ENCODE data around the gene EXOC3L4. TPM values are rescaled to one million over a fixed set of nuclear protein-coding genes. Genes with fewer than 3 reads are reported as not detected.

Gene EXOC3L4
- total and polyA plus RNA-seq, 2 of the 8 experiments (the other 6 are each of a cell fraction or from before 2014, with no cell fraction given): 0.45 to 0.57 TPM

- H3K36me3 ChIP-seq (ENCODE audit: control insufficient read depth in 2 of 4, insufficient read depth in 4 of 4, low read length in 3 of 4): no peaks in the 10 kb centered on the region
- peak overlapping the region; percentile 85 for H4K91ac ChIP-seq (replicated peaks; ENCODE audit: insufficient read length, low read length)
- peaks cover 0 to 12% (median 10%) of the 10 kb centered on the region in 4 experiments; a peak in 5 of 7 replicates for H3K27me3 ChIP-seq (replicated peaks in 1 of 4; ENCODE audit: control insufficient read depth in 3 of 4, extremely low read depth in 1 of 4, insufficient read depth in 3 of 4, low read length in 3 of 4)
- H4K8ac ChIP-seq (ENCODE audit: extremely low read depth, insufficient read depth, low read length): no peak overlapping the region
- no peak overlapping the region for H3K56ac ChIP-seq (replicated peaks; ENCODE audit: insufficient read length, low read depth, low read length)
- DNase-seq (ENCODE audit: low read depth in 1 of 2, low spot score in 2 of 2) (no peak), FAIRE-seq (no peak)
- H3K23ac ChIP-seq (ENCODE audit: insufficient read length): no peak overlapping the region
- H4K20me1 ChIP-seq (replicated peaks in 1 of 2; ENCODE audit: control insufficient read depth in 1 of 2, insufficient read depth in 2 of 2, low read length in 2 of 2): no peaks in the 10 kb centered on the region
- H3K4me3 ChIP-seq (ENCODE audit: extremely low read depth in 1 of 4, insufficient read depth in 2 of 4, low read depth in 3 of 4, low read length in 4 of 4): no peak overlapping the region
- H2BK15ac ChIP-seq (ENCODE audit: low read length): no peak overlapping the region
- no peak overlapping the region for H3K9ac ChIP-seq (replicated peaks in 1 of 4; ENCODE audit: extremely low read depth in 1 of 4, low read depth in 3 of 4, low read length in 3 of 4)
- H2BK5ac ChIP-seq (ENCODE audit: low read depth, low read length): peak overlapping the region; percentile 66; the same call in 1 of the 2 replicates
- H2BK20ac ChIP-seq (ENCODE audit: low read length): no peak overlapping the region
- no peak overlapping the region for H2AFZ ChIP-seq (ENCODE audit: low read length)
- no peak overlapping the region for H3K4ac ChIP-seq (replicated peaks; ENCODE audit: insufficient read length, low read depth, low read length)
- H3K9me3 ChIP-seq (ENCODE audit: insufficient read depth in 2 of 2, low read depth in 1 of 2, low read length in 1 of 2): no peaks in the 10 kb centered on the region
- CTCF ChIA-PET (ENCODE audit: partially characterized antibody): interaction anchor here (0.9 to 10.4 kb wide), 12 partner anchors 8 to 196 kb away, joined by 3 to 276 read pairs (median 7); partner anchors contain the start of genes LBHD2 and TNFAIP2
- H3K4me2 ChIP-seq (ENCODE audit: insufficient read depth in 1 of 2, low read depth in 2 of 2, low read length in 2 of 2): no peak overlapping the region
- H3K14ac ChIP-seq (ENCODE audit: insufficient read length): no peak overlapping the region
- H2BK12ac ChIP-seq (ENCODE audit: low read depth, low read length): 0 out of 2 replicates have a peak overlapping the region, but pooled peaks have one; percentile 68
- H3K23me2 ChIP-seq (ENCODE audit: low read depth, low read length): no peaks in the 10 kb centered on the region
- WGBS, 2 experiments (ENCODE audit: extremely low coverage in 1 of 2, insufficient coverage in 1 of 2, insufficient read length in 1 of 2, insufficient replicate concordance in 2 of 2, low coverage in 1 of 2, low lambda C conversion rate in 2 of 2, missing lambda C conversion rate in 1 of 2): 92% methylated on average over 26 of the region's 26 CpGs; no CpG with 5 or more reads in 1 of the 2 experiments
- H3K27ac ChIP-seq (ENCODE audit: low read depth, low read length): no peak overlapping the region
- TF ChIP-seq BACH1 (IDR thresholded peaks at IDR 0.05; ENCODE audit: low read length) (no peak), RNF2 (IDR thresholded peaks at IDR 0.05; ENCODE audit: borderline replicate concordance, low read depth, low read length, missing control alignments, poor library complexity, severe bottlenecking) (no peak), CTBP2 (IDR thresholded peaks at IDR 0.05; ENCODE audit: borderline replicate concordance, insufficient read depth, insufficient read length, low read length) (no peak), YY1 (IDR thresholded peaks at IDR 0.05; ENCODE audit: low read depth, low read length) (no peak), NRF1 (IDR thresholded peaks at IDR 0.05; ENCODE audit: low read depth, low read length) (no peak), TBP (IDR thresholded peaks at IDR 0.05; ENCODE audit: low read depth, low read length) (no peak)
- POLR2A ChIA-PET (ENCODE audit: partially characterized antibody): no interaction called here
- H3K79me1 ChIP-seq (ENCODE audit: low read depth, low read length): no peaks in the 10 kb centered on the region
- no peak overlapping the region for H2BK120ac ChIP-seq (replicated peaks; ENCODE audit: low read depth, low read length)
- H4K5ac ChIP-seq (ENCODE audit: insufficient read length, low read depth, low read length): no peak overlapping the region
- peaks cover 0 to 23% (median 13%) of the 10 kb centered on the region in 4 experiments; a peak in 6 of 7 replicates for H3K4me1 ChIP-seq (replicated peaks in 1 of 4; ENCODE audit: control insufficient read depth in 3 of 4, insufficient read depth in 4 of 4, low read length in 3 of 4)
- H3K18ac ChIP-seq (ENCODE audit: extremely low read depth, low read length): peak overlapping the region; percentile 71; the same call in 1 of the 2 replicates
- 0 out of 2 replicates have a peak overlapping the region, but pooled peaks have one; percentile 13 for H2AK5ac ChIP-seq (ENCODE audit: low read depth, low read length)
- H3K79me2 ChIP-seq (ENCODE audit: control insufficient read depth in 1 of 2, insufficient read depth in 2 of 2, low read length in 2 of 2): no peaks in the 10 kb centered on the region
Measured at GRCh38 chr14:103097244-103097993, 2.9 kb downstream of the EXOC3L4 start.

All from H1 (cell line).